AG04450 (cell line): ENCODE measurements around the gene PAPPA2. TPM values are rescaled to one million over a fixed set of nuclear protein-coding genes. Genes with fewer than 3 reads are reported as not detected.

Experiments used
- CTCF ChIA-PET: fragments of 300-600, 350-600 bp; formaldehyde crosslinking; extraction: SDS; loops from one replicate; lab custom pipeline; 2022; ENCODE audit warnings: antibody characterized with exemption, inconsistent platforms; lab: Charles Lee
- POLR2A ChIA-PET: fragments of 350-600 bp; formaldehyde crosslinking; extraction: SDS; loops from one replicate; lab custom pipeline; 2021; ENCODE audit warnings: antibody characterized with exemption, inconsistent platforms; lab: Yijun Ruan, JAX
- DNase-seq: peaks from one replicate; pipeline ENCODE4 v3.0.0-alpha.2; 2011; ENCODE audit warnings: low read depth, low spot score
- H3K27ac ChIP-seq: one replicate; pipeline ENCODE4 v1.5.1; 2012; ENCODE audit warnings: low read depth, low read length, control low read depth
- H3K27me3 ChIP-seq: one replicate; pipeline ENCODE4 v1.6.0; 2012; ENCODE audit warnings: low read length; ENCODE audit not compliant: control insufficient read depth, insufficient read depth
- H3K4me3 ChIP-seq: 2 replicates; pipeline ENCODE4 v1.5.1; 2011; ENCODE audit warnings: mild to moderate bottlenecking, low read depth, low read length, control low read depth
- H3K9me3 ChIP-seq: 2 replicates; pipeline ENCODE4 v1.5.1; 2012; ENCODE audit warnings: low read length; ENCODE audit not compliant: control insufficient read depth, insufficient read depth
- CTCF ChIP-seq: IDR thresholded peaks from 2 replicates; pipeline ENCODE4 v1.5.1; 2011; ENCODE audit warnings: low read depth, low read length, control low read depth, inconsistent platforms
- polyA plus RNA-seq: library from polyadenylated mRNA; depleted of rRNA; stranded (reverse); fragments of >200 nt; gene quantifications from 2 replicates; pipeline ENCODE4 v1.2.3, GENCODE V29; 2011

The PAPPA2 gene
- polyA plus RNA-seq, 1 experiment, result 0.29 TPM

- TF ChIP-seq CTCF, result no peak
- no peaks in the 10 kb centered on the region for H3K27me3 ChIP-seq
- CTCF ChIA-PET, result no interaction called here
- H3K9me3 ChIP-seq, result no peaks in the 10 kb centered on the region
- DNase-seq, result no peak
- POLR2A ChIA-PET, result no interaction called here
- no peak overlapping the region for H3K4me3 ChIP-seq
- H3K27ac ChIP-seq, result no peak overlapping the region
These were observed 230.8 kb downstream of the PAPPA2 start for GRCh38 chr1:176693697-176694329.

- Histone ChIP-seq H3K27me3 (no peaks in the 10 kb centered on the region), H3K4me3 (no peak overlapping the region), H3K27ac (no peak overlapping the region), H3K9me3 (no peaks in the 10 kb centered on the region)
- CTCF ChIA-PET, result interaction anchor here (1.5 kb wide), 1 partner anchor 135 kb away, joined by 4 read pairs; no protein-coding TSS in a partner anchor
- no peak for DNase-seq
- no peak for TF ChIP-seq CTCF
- POLR2A ChIA-PET, result no interaction called here
These were observed 231.7 kb downstream of the PAPPA2 start for GRCh38 chr1:176694713-176695112.

GRCh38 chr1:176696109-176696508 is 233.1 kb downstream of the PAPPA2 start:
- no peak overlapping the region for H3K4me3 ChIP-seq
- no peak for TF ChIP-seq CTCF
- no peak for DNase-seq
- no peaks in the 10 kb centered on the region for H3K9me3 ChIP-seq
- no peaks in the 10 kb centered on the region for H3K27me3 ChIP-seq
- ChIA-PET POLR2A (no interaction called here), CTCF (interaction anchor here (0.6 kb wide), 1 partner anchor 1822 kb away, joined by 3 read pairs; no protein-coding TSS in a partner anchor)
- no peak overlapping the region for H3K27ac ChIP-seq

GRCh38 chr1:176696689-176697088 is 233.7 kb downstream of the PAPPA2 start:
- no peak for DNase-seq
- TF ChIP-seq CTCF, result no peak
- Histone ChIP-seq H3K27me3 (no peaks in the 10 kb centered on the region), H3K4me3 (no peak overlapping the region), H3K27ac (no peak overlapping the region), H3K9me3 (no peaks in the 10 kb centered on the region)
- CTCF ChIA-PET, result interaction anchor here (0.6 kb wide), 1 partner anchor 1823 kb away, joined by 3 read pairs; no protein-coding TSS in a partner anchor
- POLR2A ChIA-PET, result no interaction called here

- DNase-seq, result no peak
- no peaks in the 10 kb centered on the region for H3K27me3 ChIP-seq
- TF ChIP-seq CTCF, result no peak
- H3K27ac ChIP-seq, result no peak overlapping the region
- H3K4me3 ChIP-seq, result no peak overlapping the region
- H3K9me3 ChIP-seq, result no peaks in the 10 kb centered on the region
- ChIA-PET POLR2A (no interaction called here), CTCF (no interaction called here)
These were observed 236.8 kb downstream of the PAPPA2 start for GRCh38 chr1:176699821-176700220.
